HG03354 (cell line): Measurements from ENCODE around the gene C11orf52.

Experiments used
- ATAC-seq: cut with Tn5 transposase; IDR thresholded peaks from one replicate; pipeline ENCODE4 v1.9.1; 2021; ENCODE audit warnings: mild to moderate bottlenecking; ENCODE audit not compliant: unreplicated experiment, poor library complexity, severe bottlenecking

Gene C11orf52

GRCh38 chr11:111935317-111936039 lies 16.8 kb downstream of the C11orf52 start:
- ATAC-seq: no peak

GRCh38 chr11:111936040-111936540 lies 17.4 kb downstream of the C11orf52 start:
- no peak for ATAC-seq

GRCh38 chr11:111937461-111937769 lies 18.7 kb downstream of the C11orf52 start:
- no peak for ATAC-seq

- no peak for ATAC-seq
Measured at GRCh38 chr11:111937844-111938243, 19.1 kb downstream of the C11orf52 start.

- ATAC-seq: peak; percentile 85
Measured at GRCh38 chr11:111938687-111939160, 20.0 kb downstream of the C11orf52 start.

- ATAC-seq: no peak
Measured at GRCh38 chr11:111939836-111940604, 21.3 kb downstream of the C11orf52 start.

- ATAC-seq: no peak
Measured at GRCh38 chr11:111941963-111942362, 23.2 kb downstream of the C11orf52 start.

- ATAC-seq: no peak
Measured at GRCh38 chr11:111942829-111943228, 24.1 kb downstream of the C11orf52 start.

- no peak for ATAC-seq
Measured at GRCh38 chr11:111944139-111944538, 25.4 kb downstream of the C11orf52 start.

GRCh38 chr11:111944651-111945051 lies 25.9 kb downstream of the C11orf52 start:
- no peak for ATAC-seq

GRCh38 chr11:111945198-111945597 lies 26.5 kb downstream of the C11orf52 start:
- no peak for ATAC-seq

- ATAC-seq: no peak
Measured at GRCh38 chr11:111946499-111946898, 27.8 kb downstream of the C11orf52 start.

- no peak for ATAC-seq
Measured at GRCh38 chr11:111947143-111947542, 28.4 kb downstream of the C11orf52 start.

- no peak for ATAC-seq
Measured at GRCh38 chr11:111949519-111950426, 31.1 kb downstream of the C11orf52 start.

GRCh38 chr11:111951565-111951964 lies 32.9 kb downstream of the C11orf52 start:
- ATAC-seq: no peak

GRCh38 chr11:111954154-111954553 lies 35.4 kb downstream of the C11orf52 start:
- no peak for ATAC-seq

- ATAC-seq: no peak
Measured at GRCh38 chr11:111957663-111958444, 39.1 kb downstream of the C11orf52 start.

GRCh38 chr11:111960916-111961315 lies 42.2 kb downstream of the C11orf52 start:
- ATAC-seq: no peak
